A204.1 (cell line): ENCODE results near the gene CGRRF1.
A peak's percentile ranks its signal among the peaks of the same experiment; 100 is the strongest.

Source experiments
- FAIRE-seq: peaks from 2 replicates; lab custom pipeline; 2012; peaks lifted over from hg19 to GRCh38; lab: Jason Lieb, UNC

The CGRRF1 gene, protein sequence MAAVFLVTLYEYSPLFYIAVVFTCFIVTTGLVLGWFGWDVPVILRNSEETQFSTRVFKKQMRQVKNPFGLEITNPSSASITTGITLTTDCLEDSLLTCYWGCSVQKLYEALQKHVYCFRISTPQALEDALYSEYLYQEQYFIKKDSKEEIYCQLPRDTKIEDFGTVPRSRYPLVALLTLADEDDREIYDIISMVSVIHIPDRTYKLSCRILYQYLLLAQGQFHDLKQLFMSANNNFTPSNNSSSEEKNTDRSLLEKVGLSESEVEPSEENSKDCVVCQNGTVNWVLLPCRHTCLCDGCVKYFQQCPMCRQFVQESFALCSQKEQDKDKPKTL

DNA sequence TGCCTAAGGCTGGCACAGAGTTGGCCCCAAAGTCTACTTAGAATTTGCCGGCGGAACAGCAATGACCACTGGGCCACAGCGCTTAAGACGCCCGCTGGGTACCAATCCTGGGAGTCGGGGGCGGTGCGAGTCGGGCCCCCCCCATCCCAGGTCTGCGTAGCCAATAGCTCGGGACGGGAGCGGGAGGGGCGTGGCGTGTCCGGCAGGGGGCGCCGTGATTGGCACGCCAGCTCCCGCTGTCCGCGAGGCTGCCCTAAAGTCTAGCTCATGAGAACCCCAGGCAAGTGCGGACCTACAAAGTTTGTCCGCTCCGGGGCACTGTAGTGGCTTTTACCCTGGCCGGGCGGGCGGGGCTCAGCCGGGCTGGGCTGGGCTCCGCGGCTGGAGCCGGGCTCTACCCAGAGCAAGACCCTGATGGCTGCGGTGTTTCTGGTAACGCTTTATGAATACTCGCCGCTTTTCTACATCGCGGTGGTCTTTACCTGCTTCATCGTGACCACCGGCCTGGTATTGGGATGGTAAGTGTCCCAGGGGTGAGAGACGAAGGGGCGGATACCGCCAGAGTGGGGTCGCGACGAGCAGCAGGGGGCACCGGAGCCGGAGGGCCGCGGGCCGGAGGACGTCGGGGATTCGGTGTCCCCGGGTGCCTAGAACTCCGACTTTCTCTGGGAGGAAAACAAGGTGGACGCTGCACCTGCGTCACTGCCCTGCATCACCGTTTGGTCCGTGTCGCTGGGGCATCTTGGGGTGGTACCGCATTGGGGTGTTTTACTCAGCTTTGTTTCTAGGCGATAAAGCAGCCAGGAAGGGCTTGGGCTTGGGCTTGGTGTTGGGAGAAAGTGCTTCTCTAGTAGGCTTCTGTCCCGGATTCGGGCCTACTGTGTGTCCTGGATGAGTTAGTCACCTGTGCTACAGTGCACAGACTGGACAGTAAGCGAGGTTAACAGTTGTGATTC, at the start of gene CGRRF1:
CGRRF1 (plus strand) TSS at position 361 of the 956 bp plus-strand sequence; CDS start at position 415, 54 bp downstream.
- FAIRE-seq: peak; percentile 96

DNA sequence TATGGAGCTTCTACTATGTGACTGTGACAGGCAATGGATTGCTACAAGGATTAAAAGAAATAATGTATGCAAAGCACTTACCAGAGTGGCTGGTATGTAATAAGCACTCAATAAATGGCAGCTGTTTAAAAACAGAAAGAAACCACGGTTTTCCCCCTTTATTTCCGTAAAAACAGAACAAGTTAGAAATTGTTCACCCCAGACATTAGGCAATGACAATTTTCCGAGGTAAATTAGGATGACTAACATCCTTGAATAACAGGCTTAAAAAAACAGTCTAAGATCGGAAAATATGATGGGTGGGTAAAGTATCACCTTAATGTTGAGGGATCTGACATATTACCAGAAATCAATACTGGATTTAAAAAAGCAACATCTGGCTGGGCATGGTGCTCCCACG, 47.7 kb upstream of the CGRRF1 start:
- FAIRE-seq: no peak

DNA sequence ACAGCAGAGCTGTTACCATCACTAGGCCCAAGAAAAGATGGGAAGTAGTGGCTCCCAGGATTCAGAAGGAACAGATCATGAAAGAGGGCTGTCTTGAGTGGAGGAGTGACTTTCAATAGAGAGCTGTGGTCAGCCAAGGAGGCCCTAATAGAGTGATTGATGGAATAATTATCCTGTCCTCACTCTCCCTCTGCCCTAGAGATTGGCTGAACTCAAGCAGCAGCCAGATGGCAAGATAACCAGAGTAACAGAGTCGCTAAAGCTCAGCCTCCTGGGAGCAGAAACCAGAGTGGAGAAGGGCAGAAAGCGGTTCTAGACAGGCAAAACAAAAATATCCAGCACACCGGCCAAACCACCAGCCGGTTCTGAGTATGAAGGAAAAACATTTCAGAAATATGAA, 44.1 kb upstream of the CGRRF1 start:
- FAIRE-seq: no peak

DNA sequence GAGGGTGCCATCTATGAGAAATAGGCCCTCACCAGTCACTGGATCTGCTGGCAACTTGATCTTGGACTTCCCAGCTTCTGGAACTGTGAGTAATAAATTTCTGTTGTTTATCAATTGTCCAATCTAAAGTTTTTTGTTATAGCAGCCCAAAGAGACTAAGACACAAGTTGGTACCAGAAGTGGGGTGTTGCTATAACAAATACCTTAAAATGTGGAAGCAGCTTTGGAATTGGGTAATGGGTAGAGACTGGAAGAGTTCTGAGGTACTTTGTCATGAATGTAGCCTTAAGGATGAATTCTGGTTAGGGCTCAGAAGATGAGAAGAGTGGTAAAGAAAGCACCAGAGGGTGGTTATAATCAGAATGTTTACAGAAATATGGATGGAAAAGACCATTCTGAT, 42.4 kb upstream of the CGRRF1 start:
- no peak for FAIRE-seq

DNA sequence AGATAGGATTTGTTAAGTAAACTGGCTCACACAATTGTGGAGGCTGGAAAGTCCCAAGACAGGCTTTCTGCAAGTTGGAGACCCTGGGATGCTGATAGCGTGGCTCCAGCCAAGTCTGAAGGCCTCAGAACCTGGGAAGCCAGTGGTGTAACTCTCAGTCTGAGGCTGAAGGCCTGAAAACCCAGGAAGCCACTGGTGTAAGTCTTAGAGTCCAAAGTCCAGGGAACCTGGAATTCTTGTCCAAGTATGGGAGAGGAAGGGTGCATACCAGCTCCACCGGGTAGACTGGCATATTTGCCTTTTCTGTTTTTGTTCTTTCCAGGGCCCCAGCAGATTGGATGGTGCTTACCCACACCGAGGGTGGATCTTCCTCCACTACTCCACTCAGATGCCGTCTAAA, 39.0 kb upstream of the CGRRF1 start:
- FAIRE-seq: no peak

DNA sequence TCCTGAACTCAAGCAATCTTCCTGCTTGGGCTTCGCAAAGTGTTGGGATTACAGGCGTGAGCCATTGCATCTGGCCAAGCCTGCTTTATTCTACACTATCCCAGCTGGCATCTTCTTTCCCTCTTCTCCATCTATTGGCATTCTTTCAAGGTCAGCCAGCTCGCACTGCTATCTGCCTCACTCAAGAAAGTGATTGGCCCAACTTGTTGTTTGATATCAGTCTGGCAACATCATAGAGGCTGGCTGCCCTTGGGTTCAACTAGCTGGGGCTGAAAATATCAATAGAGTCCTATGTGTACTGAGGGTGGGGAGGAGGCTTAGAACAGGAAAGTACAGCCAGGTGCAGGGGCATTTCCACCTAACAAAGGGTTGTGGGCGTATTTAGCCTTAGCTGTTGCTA, 38.1 kb upstream of the CGRRF1 start:
- FAIRE-seq: no peak

DNA sequence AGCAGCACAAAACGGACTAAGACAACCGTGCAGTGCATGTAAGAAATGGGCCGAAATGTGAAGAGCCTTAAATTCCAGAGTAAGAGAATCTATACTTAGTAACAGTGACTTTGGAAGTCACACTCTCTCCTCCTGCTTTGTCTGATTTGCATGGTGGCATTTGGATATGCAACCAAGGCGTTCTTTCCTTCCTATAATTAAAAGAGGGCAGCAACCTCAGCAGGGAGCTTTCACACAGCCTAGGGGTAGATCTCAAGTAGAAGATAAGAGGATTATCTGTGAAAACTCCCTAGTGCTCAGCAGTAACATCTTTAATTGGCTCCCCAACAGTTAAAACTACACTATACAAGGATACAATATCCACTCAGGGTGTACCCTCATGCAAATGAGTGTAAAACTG, 37.4 kb upstream of the CGRRF1 start:
- FAIRE-seq: no peak

DNA sequence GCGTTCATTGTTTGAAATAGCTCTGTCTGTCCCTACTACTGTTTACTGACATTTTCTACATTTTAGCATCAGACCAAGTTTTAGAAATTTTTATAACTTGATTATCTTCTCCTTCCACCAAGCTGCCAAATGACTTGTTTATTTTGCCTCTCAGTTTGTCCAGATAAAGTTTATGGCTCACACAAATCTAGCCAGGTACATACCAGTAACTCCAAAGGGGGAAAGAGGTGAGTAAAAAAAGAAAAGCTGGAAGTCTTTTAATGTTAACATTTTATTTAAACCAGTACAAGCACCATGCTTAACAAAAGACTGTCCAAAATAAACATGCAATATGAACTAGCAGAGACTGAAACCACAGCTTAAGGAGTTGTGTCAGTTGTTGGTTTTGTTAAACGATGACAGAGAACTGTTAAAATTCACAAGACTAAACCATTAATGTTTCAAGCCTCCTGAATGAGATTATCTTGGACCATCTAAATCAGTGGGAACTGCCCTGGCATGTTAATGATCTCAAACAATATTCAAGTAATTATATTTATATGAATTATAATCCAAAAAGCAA, 35.4 kb upstream of the CGRRF1 start:
- no peak for FAIRE-seq

DNA sequence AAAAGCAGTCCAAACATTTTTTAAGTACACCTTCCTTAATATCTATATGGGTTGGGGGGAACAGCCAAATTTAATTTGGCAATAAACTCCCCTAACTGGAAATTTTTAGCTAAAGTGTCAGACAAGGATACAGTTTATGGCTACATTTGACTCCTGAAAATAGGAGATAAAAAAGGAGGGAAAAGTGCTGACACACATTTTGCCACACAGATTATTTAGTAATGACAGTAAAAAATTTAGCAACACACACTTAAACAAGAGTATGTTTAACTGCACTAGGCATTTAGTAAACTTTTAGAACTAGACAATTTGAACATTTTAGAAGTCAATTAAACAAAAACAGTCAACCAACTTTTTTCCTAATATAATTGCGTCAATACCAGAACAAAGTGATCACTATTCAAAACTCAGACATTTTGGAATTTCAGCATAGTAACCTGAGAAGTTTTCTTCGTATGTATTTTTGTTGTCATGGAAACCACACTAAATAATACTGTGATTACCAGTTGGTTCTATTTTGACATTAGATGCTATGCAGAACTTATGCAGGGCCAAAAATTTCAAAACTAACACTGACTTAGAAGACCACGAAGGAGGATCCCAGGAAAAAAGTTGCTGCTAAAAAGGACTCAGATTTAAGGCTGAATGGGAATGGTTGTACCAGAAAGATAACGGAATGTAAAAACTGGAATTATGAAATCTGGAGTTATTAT, 34.4 kb upstream of the CGRRF1 start:
- no peak for FAIRE-seq

DNA sequence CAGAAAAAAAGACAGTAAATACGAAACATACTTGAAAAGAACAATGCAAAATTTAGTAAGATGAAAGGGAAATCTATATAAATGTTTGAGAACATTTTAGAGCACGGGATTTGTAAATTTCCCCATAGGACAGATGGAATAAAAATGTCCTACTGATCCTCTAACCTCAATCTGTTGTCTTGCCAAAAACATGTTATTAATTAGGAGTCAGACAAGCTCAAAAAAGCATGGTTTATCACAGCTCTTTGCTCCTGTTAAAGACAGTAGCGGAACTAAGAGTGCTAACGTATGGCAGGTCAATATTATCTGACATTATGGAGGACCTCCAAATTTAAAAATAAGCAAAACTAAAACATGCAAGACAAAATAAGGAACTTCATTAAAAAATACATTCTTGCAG, 33.8 kb upstream of the CGRRF1 start:
- no peak for FAIRE-seq

DNA sequence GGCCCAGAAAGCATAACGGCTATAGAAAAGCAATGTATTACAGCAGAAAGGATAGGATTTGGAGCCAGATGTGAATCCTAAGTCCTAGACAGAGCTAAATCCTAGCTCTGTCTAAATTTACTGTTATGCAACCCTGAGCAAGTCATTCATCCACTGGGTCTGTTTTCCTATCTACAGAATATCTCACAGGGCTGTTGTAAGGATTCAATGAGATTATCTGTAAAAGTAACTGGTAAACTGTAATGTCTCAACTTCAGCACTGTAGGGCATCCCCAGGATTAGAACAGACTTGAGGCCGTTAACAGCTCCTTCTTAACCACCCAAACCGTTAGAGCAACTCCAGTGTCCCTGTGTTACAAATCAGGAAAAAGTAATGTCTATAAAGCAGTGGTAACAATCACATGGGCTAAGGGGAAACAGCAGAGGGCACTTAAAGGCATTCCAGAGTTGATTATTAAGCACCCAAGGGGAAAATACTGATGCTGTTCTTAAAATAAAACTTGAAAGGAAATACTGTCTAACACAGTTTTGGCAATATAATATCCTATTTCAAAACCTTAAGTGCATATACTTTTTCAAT, 31.0 kb upstream of the CGRRF1 start:
- no peak for FAIRE-seq

DNA sequence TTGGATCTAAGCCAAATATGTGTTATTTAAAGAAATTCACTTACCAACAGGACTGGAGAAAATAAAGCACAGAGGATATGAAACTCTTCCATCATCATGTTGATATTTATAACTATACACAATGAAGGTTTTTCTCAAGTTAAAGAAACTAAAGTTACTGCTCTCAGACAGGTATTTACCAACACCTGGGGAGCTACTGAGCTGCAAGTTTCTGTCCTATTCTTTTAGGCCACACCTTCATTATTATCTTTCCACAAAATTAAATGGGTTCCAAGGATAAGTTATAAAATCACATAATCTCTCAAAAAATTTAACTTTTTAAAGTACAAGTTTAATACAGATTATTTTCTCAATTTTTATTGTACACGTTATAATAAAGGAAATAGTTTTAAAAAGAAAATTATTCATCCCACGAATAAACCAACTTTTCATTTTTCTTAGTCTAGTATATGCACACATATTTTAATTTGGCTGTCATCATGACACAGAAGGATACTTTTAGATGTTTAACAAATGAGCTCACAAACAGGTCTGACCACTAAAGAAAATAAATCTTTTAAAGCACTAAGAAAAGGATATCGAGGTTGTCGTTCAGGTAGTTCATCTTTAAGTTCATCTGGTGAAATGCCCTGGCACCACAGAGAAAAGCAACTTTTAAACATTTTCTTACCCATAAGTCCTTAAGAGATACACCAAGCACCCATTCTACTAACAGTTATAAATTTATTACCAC, 28.7 kb upstream of the CGRRF1 start:
- peak; percentile 78 for FAIRE-seq

DNA sequence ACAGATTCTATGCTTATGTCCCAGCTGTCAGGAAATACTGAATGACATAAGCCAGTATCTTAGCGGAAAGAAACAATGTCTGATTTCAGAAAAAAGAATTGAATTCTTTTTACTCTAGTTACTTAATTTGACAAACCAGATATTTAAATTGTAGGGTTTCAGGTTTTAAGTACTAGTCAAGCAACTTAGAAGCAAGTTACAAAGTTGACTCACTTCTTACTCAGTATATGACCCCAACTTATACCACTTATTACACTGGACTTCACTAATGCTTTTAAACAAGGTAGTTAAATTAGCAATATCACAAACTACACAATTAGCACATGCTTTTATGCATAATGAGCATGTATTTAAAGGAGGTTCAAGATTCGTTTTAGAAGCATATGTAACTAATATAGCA, 28.0 kb upstream of the CGRRF1 start:
- FAIRE-seq: no peak

DNA sequence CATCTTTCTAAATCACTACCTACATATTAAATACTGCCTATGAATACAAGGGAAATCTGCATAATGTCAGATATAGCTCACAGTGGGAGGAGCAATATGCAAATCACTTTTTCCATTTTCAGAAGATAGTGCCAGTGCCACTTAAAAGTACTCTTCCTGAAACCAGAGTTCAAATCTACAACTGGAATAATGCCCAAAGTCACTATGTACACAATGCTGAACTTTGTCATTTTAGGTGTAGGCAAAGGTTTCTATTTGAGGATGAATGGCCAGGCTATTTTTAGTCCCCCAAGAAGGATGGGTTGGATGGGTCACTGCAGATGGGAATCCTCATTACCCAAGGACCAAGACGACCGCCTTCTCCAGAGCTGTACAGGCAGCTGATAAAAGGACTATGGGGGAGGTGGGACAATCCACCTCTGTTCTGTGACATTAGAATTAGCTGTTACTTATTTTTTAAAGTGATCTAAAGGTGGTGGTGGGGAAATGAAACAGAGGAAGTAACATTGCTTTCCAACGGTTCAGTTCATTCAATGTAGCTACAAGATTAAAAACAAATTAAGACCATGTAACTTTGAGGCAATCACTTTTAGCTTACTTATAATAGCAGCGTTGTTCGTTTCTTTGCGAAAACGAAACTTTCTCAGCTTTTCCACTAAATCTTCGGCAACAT, 26.5 kb upstream of the CGRRF1 start:
- FAIRE-seq: no peak

DNA sequence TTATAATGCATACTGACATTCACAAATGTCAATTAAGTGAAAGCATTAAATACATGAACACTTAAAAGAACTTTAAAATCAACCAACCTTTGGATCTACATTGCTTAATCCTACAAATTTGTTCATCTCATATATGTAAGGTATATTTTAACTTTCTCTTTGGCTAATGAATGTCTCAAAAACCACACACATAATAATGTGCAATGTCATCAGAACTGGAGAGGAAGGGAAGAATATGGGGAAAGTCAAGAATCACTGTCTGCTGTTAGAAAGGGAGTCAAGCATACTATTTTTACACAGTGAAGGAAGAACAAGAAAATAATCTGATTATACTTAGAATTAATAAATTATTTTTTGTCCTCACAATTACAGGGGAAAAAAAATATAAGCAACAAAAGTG, 25.9 kb upstream of the CGRRF1 start:
- FAIRE-seq: no peak

DNA sequence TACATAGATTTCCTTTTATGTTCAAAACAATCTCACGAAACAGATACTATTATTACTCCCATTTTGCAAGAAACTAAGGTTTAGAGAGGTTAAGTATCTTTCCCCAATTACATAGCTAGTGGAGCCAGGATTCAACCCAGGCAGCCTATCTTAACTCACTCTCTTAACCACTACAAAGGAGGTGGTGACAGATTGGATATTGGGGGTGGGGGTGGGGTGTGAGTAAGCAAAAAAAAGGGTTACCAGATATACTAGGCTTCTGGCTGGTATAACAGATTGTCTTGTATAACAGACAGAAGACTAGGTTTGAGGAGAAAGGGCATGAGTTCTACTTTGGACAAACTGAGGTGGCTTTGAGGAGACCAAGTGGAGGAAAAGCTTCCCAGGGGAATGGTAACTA, 23.0 kb upstream of the CGRRF1 start:
- no peak for FAIRE-seq

DNA sequence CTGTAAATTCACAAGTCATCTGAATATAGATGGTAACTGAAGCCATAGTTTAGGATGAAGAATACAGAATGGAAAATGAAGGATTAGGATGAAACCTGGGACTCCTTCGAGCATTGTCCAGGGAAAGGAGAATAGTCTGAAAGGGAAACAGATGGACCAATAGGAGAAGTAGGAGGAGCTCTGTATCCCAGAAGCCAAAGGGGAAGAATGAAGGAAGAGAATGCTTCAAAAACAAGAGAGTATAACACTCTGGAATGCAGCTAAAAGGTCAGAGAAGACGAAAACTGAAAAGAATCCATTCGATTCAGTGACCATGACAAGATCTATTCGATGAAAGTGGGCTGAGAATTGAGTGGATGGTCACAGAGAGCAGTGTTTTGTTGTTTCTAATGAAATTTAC, 21.9 kb upstream of the CGRRF1 start:
- peak; percentile 52 for FAIRE-seq

DNA sequence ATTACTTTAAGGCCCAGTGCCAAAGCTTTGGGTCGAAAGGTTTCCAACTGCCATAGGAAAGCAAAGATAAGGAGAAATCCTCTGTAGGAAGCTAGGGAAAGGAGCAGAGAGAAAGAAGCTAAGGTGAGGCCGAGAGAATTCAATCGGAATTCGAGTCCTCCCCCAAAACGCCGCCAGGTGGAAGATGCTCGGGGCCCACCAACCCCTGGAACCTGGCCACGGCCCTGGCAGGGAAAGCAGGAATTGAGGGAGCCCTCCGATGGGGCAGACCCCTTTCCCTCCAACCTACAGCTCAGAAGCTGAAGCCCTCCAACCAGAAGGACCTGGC, 21.4 kb upstream of the CGRRF1 start:
- FAIRE-seq: no peak

DNA sequence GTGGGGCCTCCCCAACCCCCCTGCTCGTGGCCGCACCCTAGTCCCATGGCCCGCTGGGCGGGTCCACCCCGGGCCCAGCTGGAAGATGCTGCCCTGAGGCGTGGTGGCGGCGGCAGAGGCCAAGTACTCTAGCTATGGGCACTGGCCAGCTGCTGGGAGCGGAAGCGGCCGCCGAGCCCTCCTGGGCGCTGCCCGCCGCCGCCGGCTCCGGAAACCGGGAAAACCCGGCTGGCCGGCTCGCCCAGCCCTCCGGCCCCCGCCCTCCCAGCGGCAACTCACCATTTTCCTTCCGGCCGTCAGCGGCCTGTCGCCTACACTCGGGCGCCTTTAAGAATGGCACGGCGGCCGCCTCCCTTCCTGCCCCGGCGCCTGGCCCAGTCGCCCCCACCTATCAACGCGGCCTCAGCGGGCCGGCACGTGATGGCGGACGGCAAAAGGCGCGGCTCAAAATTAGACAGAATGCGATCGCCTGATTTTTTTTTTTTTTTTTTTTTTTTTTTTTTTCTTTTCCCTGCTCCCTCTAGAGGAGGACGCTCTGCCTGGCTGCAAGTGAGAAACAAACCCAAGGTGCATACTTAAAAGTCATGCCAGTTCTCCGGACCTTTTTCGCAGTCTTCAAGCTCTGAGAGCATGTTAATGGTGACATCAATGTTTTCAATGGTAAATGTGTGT, 20.9 kb upstream of the CGRRF1 start, which contains the start of gene GMFB:
GMFB (minus strand) TSS at position 335 of the 672 bp plus-strand sequence; CDS start at position 282, 53 bp downstream.
- FAIRE-seq: no peak

DNA sequence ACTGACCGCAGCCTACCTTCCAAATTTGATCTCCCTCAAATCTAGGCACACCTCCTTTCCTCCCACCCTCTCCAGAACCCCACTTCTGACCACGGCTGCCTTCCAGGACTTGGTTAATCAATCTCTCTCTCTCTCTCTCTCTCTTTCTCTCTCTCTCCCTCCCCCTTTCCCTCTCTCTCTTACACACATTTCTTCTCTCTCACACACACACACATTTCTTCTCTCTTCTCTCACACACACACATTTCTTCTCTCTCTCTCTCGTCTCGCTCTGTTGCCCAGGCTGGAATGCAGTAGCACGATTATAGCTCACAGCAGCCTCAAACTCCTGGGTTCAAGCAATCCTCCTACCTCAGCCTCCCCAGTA, 20.4 kb upstream of the CGRRF1 start:
- FAIRE-seq: no peak
